KG1 (cell line): ENCODE data around the gene HOXA10.

Source experiments
- DNase-seq: peaks from one replicate; lab custom pipeline; 2025; lab: John Stamatoyannopoulos, UW

HOXA10 gene

DNA sequence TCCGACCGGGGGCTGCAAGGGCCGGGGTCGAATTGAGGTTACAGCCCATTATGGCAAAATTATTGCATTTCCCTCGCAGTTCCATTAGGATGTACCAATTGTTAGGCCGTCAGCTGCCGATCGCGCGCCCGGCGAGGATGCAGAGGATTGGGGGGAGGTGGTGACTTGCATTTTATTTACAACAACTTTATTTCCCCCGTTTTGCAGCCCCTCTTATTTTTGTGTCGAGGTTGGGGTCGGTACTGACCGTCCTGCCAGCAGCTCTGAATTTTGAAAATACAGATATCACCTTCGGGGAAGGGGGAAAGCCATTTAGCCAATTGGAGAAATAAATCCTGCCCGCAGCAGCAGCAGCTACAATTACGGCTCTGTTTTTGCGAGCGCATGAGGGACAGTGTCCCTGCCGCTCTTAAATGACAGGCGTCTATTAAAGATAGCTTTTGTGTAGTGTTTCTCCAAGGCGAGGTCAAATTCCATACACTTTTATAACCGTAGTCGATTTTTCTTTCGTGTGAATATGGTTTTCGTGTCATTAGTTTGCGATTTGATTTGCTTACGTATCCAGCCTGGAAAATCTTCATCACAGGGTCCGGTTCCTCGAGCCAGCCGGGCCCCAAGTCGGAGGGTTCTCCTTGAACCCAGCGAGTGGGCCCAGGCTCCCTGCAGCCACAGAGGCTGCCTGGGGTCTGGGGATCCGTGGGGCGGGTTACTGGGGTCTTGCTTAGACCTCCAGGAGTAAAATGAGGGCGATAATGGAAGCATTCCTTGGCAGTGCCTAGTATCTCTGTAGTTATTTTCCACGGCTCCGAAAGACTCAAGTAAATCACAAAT, 30.0 kb downstream of the HOXA10 start:
- no peak for DNase-seq

DNA sequence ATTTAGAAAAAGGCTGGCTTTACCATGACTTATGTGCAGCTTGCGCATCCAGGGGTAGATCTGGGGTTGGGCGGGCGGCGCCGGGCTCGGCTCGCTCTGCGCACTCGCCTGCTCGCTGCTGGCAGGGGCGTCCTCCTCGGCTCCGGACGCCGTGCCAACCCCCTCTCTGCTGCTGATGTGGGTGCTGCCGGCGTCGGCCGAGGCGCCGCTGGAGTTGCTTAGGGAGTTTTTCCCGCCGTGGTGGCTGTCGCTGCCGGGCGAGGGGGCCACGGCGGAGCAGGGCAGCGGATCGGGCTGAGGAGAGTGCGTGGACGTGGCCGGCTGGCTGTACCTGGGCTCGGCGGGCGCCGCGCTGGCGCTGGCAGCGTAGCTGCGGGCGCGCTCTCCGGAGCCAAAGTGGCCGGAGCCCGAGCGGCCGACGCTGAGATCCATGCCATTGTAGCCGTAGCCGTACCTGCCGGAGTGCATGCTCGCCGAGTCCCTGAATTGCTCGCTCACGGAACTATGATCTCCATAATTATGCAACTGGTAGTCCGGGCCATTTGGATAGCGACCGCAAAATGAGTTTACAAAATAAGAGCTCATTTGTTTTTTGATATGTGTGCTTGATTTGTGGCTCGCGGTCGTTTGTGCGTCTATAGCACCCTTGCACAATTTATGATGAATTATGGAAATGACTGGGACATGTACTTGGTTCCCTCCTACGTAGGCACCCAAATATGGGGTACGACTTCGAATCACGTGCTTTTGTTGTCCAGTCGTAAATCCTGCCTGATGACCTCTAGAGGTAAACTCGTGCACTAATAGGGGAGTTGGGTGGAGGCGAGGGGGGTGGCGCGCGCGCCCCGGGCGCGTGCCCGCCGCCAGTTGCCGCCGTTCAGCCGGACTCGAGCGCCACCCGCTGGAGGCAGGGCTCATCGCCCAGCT, 30.8 kb downstream of the HOXA10 start, which contains the start of gene HOXA5:
TSS of gene HOXA5 (minus strand) at position 659 of the 927 bp plus-strand sequence. CDS start at position 585, 74 bp downstream.
- no peak for DNase-seq

DNA sequence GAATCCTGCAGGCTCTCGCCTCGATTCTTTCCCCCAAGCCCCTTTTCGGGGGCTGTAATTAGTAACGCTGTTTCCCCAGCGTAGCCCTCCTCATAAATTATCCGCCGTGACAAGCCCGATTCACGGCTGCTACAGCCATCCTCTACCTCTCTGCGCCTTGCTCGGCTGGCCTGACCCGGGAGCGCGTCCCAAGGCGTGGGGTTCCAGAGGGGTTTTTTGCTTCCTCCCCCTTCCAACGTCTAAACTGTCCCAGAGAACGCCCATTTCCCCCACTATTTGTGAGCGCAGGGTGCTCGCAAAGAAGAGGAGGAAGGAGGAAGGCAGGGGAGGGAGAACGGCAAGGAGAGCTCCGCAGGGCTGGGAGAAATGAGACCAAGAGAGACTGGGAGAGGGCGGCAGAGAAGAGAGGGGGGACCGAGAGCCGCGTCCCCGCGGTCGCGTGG, 31.5 kb downstream of the HOXA10 start:
- no peak for DNase-seq

GRCh38 chr7:27141923-27142579, 32.1 kb downstream of the HOXA10 start:
- DNase-seq = no peak

DNA sequence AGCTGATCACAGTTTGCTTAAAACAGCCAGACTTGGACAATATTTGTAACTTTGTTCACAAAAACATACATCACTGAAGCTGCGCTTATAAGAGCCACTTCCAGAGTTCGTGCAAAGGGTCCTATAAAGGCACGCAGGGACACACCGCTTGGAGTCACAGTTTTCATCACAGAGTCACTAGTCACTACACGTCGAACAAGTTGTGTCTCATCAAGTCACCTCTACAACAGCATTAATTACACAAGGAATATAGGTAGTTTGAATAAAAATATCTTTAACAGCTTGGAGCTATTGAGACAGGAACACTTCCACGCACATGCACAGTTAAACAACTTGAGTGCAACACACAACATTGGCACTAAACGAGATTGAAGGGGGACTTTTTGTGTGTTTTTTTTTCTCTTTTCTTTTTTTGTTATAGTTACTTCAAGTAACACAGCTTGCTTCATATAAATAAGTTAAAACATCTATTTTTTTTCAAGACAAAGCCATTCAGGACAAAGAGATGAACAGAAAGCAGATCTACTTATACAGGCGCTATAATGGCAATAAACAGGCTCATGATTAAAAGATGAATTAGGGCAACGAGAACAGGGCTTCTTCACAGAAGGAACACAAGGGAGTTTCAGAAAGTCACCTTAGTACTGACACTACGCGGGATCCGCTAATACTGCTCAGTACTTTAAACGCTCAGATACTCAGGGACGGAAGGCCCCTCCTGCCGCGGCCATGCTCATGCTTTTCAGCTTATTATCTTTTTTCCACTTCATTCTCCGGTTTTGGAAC, 32.8 kb downstream of the HOXA10 start:
- DNase-seq = no peak

DNA sequence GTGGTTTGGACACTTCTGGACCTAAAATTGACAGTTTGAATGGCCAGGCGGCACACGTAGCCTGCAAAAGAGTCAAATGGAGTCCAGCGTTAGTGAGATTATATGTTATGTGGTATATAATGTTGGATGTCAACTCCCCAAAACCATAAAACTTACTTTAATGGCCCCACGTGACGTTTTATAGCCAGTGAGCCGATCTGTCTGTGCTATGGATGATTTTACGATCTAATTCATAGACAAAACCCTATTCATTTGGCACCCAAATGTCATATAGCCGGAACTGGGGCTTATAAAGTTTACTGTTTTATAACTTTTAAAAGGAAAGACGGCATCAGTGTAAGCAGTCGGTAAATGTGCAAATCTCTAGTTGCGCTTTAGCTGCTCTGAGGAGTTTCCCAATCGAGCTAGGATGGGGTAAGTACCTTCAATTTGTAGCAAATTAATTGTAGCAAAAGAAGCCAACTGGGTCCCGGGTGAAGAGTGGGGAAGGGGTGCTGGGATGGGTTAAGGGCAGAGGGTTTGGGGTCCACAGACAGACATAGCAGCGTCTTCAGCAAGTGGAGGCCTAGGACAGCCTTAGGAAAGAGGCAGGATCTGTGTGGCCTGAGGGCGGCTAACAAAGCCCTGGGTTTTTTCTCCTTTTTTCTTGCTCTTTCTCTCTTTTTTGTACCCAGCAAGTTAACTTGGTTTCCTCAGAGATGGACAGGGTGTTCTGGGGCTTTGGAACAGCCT, 33.8 kb downstream of the HOXA10 start:
- DNase-seq = no peak

- no peak for DNase-seq
Observed at GRCh38 chr7:27139334-27140125, 34.6 kb downstream of the HOXA10 start.

DNA sequence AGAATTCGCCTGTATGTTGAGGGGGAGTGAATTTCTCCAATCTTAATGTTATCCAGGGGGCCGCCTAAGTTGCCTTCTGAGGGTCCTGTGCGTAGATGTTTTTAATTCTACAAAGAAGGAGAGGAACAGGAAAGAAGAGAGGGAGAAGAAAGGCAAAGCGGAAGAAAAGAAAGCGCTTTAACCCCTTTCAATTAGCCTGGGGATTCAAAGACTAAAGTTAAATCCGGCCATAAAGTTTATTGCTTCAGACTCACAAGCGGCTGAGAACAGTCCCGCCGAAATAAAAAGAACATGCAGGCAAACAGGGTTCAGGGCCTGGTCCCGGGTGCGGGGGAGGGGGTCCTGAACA, 35.2 kb downstream of the HOXA10 start:
- DNase-seq = no peak

DNA sequence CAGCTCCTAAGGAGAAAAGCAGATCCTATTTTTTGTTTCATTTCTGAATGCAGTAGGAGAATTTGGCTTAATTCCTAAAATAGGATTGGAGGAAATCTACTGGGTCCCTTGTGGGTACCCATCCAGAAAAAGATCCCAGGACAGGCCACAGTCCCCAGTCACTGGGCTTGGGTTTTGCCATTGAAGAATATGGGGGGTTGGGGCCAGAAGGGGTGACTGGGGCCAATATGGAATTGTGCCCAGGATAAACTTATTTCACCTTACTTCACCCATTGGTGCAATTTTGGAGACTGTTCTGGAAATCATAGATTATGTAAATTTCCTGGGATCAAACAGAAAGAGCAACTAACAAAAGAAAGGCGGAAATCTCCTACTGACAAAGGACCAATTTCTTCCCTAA, 35.6 kb downstream of the HOXA10 start:
- DNase-seq = no peak

- no peak for DNase-seq
Observed at GRCh38 chr7:27137640-27138315, 36.3 kb downstream of the HOXA10 start.

GRCh38 chr7:27134392-27134791, 39.7 kb downstream of the HOXA10 start:
- DNase-seq = no peak

DNA sequence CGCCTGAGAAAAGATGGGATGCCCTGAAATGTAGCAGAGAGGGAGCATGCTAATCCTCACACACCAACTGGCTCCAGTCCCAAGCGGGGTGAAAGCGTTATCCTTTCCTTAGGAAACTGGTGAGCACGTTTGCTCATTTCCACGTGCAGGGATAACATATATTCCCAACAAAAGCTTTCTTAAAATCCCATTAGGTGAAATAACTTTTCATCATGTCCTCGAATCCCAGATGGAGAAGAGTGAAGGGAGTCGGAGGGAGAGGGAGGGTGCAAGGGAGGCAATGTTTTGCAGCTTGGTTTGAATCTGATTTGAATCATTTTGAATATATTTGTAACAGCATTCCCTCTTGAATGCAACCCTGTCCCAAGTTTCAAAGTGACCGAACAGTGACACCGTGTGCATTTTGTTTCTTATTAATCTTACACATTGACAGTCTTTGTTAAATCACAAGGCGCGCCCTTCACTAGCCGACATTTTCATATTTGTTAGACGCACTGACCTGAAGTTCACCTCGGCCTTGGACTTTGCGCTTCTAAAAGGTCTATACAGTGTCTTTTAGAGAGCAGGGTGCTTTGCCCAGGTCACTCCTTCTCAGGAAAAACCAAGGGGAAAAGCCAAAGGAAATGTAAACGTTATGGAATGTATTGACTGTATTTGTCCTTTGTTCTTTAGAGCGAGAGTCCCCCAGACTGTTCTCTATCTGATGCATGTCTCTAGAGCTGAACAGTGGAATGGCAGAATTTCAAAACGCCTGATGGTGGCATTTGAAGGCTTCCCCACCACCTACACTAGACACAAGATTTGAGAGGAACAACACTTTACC, 40.5 kb downstream of the HOXA10 start:
- DNase-seq = no peak

DNA sequence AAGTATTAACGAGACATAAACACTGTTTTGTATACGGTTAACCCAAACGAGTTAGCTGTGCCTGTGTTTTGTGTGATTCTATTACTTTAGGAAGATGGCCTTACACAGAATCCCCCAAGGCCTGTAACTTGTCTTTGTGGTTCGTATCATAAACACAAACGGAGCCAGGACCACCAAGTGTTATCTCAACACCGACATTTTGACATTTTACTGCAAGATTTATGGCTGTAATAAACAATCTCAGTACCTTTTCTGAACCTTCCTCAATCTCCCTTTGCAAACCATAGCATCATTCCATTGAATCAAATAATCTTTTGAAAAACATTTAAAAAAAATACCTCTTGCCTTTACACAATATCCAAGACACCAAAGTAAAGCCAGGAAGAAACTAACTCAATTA, 41.1 kb downstream of the HOXA10 start:
- no peak for DNase-seq

- DNase-seq = no peak
Observed at GRCh38 chr7:27132214-27132613, 41.9 kb downstream of the HOXA10 start.

- no peak for DNase-seq
Observed at GRCh38 chr7:27131390-27131819, 42.7 kb downstream of the HOXA10 start.

DNA sequence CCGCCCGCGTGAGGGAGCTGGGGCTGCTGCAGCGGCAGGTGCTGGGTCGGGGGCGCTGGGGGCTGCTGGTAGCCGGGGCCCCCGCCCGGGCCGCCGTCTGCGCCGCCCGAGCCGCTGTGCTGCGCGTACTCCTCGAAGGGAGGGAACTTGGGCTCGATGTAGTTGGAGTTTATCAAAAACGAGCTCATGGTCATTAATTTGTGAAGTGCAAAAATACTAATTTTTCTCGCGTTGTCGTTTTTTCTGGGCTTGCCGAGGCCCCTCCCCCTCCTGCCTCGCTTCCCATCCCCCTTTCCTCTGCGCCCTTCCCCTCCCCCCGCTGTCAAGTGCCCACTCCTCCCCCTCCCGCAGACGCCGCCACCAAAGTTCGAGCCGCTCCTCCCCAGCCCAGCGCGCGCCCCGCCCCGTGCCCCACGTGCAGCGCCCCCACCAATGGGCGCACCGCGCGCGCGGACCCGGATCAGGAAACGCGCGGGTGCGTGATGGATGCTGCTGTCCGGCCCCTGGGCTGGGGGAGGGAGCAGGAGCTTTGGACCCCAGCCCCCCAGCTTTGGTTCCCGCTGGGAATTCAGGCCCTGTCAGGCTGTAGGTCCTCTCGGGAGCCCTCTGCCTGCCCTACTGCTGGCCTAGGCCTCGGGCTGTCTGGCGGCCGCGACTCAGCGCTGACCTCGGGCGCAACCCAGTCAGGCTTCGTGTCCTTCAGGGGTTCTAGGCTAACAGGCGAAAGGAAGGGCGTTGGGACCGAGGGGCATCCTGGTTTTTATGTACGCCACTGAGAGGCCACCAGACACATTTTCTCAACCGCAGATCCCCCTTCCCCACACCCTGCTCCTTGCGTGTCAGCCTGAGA, 43.4 kb downstream of the HOXA10 start, which contains the start of gene HOXA4:
TSS of gene HOXA4 (minus strand) at position 218 of the 850 bp plus-strand sequence. CDS start at position 194, 24 bp downstream.
- DNase-seq = no peak
